Stimulated activated CD8-positive, alpha-beta memory T cell treated with anti-CD3 and anti-CD28 coated beads, Interleukin-7, amount 100 ng/mL, for 4 hours (primary cell): ENCODE measurements around the gene USP47.

Experiments
- DNase-seq, 2 donors: peaks; one replicate each; pipeline ENCODE4 v3.0.0-alpha.2; 2020; ENCODE audit warnings: low read depth in 2 of 2

USP47 gene

DNA sequence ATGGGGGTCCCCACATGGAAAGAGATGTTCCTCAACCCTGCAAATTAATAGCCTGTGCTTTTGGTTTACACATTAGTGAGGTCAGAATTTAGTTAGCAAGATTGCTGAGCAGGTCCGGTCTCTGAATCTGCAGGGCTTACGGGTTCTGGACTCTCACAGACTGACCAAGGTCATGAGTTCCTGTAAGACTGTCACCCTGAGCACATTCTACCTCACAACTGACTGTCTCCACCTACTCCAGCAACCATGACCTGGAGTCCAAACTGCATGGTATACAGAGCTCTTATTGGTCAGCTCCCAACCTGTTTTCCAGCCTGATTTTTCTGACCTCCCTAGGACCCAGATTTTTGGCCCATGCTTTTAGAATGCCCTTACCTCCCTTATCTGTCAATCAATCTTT lies 138.4 kb downstream of the USP47 start:
- DNase-seq = no peak

DNA sequence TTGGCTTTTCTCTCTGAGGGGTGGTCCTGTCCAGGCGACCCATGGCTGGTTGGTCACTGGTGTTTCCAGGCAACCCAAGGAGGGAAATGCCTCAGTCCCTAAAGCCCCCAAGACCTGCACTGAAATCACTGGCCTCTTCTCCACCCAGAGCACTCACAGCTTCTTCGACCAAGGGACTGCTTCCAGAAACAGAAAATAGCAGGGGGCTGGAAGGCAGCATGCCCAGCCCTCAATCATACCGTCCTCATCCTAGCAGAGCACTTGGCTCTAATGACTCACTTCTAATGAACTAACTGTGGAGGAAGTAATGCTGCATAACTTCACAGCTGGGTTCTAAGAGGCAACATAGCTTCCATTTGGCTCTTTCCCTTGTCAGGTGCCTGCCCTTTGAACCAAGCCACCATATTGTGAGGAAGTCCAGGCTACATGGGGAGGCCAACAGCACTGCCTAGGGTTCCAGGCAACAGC lies 139.1 kb downstream of the USP47 start:
- DNase-seq = no peak

DNA sequence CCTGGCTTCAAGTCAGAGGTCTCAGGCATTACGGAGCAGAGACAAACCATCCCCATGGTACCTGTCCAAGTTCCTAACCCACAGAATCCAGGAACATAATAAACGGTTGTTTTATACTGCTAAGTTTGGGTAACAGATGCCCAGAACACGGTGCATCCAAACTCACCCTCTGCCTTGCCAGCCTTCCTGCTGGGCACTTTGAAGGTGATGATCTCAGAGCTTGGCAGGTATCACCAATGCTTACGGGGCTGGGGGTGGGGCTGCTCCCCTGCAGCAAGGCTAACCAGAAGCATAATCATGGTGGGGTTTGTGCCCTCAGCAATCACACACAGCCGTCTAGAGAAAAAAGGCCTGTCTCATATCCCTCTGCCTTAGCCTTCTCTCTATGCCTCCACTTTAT lies 139.6 kb downstream of the USP47 start:
- no peak for DNase-seq

DNA sequence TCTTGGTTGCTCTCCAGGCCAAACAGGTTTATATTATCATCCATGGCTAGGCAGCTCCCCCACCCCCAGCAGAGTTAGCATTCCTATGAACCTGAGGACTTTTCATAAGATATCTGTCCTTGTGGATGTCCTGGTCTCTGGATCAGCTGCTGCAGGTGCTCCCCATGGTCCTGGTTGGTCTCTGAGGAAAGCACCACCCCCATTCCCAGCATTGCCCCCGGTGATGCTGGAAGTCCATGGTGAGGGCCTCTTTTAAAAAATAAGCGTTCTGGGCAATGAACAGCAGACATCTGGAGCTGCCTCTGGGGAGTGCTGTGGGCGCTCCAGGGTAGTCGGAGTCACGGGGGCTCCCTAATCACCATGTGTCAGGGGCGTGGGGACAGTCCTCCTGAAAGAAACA lies 140.1 kb downstream of the USP47 start:
- DNase-seq = no peak

DNA sequence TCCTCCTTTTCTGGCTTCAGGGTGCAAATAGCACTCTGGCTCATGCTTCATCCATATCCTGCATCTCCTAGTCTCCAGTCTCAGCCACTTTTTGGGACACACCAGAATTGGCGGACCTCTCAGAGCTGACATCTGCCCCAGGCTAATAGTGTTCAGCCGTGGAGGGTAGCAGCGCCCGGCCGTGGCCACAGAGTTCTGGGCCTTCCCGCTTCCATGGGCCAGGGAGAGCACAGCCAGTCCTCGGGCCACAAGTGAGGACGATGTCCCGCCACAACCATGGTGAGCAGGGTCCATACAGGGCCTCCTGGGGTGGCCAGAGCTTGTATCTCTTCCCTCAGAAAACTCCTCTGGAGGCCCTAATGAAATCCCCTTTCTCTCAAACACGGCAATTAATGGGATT lies 140.7 kb downstream of the USP47 start:
- no peak for DNase-seq

DNA sequence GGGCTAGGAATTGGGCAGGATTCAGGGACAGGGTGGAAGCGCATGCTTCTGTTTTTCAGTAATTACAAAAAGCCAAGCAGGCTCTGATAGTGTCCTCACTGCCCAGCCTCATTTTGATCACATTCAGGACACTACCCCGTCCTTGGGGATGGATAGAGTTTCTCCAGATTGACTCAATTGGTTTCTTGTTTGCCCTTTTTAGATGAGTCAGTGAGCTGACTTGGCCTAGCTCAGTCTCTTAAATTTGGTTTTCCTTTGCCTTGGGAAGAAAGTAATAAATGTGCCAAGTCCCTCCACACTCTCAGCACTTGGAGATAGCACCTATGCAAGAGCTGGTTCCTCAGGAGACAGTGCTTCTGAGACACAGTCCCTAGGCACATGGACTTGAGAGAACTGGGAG lies 141.2 kb downstream of the USP47 start:
- DNase-seq = no peak

DNA sequence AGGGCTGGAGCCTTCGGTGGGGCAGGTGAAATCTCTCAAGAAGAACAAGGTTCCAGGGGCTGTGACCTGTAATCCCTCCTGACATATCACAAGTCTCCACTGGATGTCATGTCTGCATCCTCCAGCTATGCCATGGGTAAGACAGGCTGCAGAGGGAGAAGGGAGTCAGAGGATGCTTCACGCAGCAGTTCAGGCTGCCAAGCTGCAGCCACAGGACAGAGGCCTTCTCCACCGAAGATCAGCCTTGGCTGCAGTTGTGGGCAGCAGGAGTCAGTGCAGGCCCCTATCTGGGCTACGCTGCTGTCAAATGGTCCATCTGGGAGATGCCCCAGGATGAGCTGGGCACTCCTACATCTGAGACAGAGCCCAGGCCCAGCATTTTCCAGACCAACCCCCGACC lies 141.7 kb downstream of the USP47 start:
- DNase-seq = no peak

DNA sequence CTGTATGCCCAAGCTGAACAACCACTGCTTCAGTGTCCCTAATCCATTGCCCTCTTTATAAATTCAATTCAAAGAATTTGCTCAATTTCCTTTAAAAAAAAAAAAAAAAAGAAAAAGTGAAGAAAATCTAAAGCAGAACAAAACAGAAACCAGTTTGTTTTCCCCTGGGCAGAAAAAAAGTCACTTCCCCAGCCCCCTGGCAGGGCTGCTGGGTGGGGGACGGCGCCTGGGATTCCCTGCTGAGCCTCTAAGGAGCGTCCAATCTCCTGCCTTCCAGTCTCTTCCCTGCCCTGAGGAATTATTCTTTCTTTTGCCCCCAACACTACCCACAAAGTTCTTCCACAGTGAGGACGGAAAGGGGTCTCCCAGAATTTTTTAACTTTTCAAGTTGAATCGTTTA lies 142.8 kb downstream of the USP47 start:
- DNase-seq = no peak

DNA sequence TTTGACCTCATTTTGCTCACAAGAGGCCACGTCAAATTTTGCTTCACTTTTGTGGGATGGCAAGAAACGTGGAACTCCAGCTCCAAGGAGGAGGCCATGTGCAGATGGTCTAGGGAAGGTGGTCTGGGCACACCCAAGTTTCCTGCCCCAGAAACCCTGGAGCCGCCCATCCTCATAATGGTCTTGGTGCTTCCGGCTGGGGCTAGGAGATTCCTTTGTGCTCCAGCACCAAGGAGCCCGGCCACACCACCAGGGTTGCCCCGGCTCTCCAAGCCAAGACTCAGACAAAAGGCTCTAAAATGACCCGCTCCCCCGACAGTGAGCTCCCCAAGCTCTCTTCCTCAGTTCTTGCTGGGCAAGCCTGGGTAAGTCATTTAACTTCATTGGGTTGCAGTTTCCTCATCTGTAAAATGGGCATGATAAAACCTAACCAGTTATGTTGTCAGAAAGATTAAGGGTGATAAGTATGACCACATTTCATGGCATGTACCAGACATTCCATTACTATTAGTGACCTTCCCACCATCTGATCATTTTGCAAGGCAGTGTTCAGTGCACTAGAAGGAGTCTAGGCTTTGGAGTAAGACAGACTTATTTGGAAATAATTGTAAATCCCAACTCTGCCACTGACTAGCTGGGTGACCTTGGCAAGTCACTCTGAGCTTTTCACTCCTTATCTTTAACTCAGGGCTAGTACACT lies 143.4 kb downstream of the USP47 start:
- DNase-seq = no peak

DNA sequence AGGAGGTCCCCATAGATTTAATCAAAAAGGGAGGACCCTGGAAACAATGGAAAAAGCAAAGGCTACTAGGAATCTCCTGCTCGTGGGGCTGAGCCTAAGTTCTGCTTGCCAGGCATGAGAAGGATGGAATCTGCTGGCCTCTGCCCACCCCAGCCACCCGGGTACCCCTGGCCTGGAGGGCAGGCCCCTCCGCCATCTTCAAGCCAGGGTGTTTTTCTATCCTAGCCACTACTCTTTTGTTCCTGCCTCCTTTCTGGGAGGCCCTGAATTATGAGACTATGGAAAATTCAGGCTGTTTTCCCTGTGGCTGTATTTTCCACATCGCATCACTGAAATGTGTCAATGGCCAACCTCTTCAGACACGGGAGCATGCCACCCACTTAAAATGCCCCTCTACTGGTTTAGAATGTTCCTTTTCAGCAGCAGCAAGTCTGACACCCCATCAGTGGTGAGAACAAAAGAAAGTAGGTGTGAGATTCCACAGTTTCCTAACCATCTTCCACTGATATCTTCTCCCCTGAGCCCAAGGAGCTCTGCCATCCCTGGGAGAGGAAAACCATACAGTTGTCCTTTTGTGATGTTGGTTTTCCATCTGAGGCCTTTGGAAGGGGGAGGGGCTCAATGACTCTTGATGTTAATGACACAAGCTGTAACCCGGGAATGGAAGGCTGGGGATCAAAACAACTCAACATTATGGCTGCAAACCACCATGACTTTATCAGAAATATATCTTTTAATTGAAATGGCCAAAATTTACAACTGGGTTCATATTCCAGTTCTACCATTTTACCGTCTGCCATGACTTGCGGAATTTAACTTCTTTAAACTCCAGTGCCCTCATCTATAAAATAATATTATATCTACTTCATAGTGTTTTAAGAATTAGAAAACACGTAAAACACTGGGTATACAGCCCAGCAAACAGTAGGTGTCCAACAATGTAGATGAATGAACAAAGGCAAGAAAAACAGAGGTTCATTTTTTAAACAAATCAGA lies 144.5 kb downstream of the USP47 start:
- DNase-seq = no peak

DNA sequence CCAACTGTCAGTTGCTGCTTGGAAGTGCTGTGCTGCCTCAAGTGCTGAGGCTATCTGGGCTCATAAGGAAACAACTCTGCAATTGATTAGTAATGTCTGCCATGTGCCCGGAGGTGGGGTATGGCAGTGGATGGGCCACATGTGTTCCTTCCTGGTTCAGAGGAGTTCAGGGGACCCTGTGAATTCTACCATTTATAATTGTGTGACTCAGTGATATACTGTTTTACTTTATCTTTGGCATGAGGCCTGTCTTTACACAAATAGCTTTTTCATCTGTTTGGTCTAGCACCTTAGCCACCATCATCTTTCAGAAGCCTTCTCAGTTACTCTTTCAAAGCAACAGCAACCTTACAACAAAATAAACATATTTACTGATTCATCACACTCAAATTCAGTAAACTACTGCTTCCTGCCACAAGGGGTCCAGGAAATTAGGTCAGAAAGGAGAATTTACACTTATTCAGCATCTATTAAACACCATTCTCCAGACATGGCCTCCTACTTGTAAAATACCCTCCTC lies 145.8 kb downstream of the USP47 start:
- DNase-seq = no peak

DNA sequence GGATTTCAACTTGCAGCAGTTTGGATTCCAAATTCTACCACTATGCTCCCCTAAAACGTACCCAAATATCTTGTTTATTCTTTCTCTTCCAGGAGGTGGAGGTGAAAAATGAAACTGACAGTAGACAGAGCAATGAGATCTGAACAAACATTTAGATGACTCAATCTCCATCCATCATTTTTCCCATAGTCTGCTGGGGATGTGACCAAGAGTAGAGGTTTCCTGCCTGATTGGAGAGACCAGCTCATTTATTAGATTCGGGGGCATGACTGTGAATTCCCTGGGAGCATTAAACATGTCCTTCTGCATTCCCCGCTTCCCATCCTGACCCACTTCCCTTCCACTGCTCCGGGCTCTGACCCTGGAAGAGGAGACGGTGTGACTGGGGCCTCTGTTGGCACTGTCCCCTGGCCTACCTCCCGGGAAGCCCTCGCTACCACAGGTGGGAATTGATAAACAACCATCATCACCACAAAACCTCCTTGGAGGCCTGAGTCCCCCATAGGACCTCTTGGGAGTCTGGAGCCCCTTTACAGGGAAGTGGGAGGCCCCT lies 146.4 kb downstream of the USP47 start:
- no peak for DNase-seq

DNA sequence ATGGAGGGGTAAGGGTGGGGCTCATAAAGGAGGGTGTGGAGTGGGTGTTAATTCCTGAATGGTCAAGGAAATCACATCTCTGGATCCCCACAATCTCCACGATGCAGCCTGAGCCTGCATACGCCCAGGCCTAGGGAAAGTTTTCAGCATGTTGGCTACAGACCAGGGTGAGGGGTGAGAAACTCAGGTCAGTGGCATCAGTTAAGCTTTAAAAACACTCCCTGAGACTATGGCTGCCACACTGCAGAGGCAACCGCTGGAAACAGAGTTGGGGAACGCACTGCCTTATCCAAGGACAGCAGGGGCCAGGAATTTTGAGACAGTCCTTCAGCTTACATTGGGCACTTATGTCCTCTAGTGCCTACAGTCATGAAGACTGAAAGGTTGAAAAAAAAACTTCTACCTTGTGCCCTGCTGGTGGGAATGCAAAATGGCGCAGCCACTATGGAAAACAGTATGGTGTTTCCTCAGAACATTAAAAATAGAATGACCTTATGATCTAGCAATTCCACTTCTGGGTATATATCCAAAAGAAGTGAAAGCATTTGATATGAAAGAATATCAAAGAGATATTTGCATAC lies 147.0 kb downstream of the USP47 start:
- DNase-seq = no peak

DNA sequence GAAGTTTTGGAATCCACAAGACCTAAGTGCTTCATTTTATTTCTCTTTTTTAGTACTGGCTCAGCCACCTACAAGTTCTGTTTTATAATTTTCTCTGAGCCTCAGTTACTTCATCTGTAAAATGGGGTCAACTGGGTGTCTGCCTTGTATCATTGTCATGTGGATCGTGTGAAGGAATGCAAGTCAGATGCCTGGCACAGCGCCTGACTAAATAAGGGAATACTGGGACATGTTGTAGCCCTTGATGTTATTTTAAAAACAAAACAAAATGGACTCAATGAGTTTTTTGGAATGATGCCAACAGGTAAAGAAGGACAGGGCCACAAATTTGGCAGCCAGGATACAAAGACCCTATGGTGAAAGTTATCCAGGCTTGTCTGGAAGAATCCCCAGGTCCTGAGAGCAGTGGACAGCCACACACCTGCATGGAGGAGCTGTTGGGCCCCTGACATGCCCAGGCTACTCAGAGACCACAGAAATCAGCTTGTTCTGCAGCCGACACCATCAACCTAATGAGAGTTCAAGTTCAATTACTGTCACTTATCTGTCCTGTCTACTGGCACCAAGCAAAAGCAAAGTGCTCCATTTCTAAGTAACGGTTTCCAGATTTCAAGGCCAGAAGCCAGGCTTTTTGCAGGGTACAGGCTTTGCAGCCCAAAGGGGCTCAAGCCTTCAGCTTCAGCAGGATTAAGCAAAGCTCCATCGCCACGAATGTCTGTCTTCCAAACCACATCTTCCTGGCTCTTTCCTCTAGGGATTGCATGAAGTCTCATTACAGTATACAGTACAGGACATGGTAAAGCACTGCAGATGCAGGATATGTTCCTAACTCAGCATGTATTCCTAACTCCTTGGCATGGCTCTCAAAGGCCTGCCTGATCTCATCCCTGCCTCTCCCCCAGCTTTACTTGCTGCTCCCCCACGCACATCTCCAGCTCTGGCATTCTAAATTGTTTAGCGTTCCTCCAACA lies 148.3 kb downstream of the USP47 start:
- DNase-seq = no peak

DNA sequence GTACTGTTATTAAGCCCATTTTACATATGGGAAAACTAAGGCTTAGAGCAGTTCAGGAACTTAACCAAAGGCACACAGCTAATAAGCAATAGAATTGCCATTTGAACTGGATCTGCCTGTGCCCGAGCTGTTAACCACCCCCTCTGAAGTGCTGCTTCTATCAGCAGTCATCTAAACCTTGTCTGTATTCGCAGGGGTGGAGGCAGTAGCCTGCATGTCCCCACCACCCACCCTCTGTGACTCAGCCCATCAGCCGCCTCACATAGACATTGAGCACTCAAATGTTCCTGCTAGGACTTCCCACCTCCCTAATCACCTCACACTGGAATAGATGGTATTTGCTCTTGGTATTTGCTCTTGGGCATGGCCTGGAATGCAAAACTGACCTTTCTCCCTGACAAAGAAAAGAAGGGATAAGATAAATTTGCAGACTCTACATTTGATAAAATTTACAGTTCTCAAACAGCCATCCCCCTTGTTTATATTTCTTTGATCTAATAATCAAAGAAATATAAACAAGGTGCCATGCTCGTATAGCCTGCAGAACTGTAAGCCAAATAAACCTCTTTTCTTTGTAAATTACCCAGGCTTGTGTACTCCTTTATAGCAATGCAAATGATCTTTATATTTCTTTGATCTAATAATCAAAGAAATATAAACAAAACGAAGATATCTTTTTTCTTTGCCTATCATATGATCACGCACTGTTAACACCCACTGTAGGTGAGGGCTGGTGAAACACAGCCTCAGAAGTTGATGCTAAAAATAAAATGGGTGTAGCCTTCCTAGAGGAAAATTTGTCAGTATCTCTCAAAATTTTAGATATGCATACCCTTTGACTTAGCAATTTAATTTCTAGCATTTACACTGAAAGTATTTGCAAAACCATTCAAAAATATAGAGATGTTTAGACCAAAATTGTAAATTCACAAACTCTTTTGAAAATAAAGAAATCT lies 150.8 kb downstream of the USP47 start:
- DNase-seq = no peak

DNA sequence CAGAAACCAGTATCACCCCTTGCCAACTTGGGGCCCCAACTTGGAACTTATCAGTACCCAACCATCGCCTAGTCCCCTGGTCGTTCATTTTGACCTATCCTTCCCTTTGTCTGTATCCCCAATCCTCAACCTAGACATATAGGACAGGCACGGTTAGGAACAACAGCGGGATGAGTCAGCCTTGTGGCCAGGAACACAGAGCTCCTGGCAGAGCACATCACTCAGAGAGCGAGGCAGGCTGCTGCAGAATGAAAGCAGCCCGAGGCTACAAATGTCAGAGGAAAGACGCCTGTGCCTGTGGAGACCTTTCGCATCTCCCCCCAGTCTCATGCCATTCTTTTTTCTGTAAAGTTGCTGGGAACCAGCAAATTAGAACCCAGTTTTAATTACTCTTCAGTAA lies 152.1 kb downstream of the USP47 start:
- DNase-seq = no peak

DNA sequence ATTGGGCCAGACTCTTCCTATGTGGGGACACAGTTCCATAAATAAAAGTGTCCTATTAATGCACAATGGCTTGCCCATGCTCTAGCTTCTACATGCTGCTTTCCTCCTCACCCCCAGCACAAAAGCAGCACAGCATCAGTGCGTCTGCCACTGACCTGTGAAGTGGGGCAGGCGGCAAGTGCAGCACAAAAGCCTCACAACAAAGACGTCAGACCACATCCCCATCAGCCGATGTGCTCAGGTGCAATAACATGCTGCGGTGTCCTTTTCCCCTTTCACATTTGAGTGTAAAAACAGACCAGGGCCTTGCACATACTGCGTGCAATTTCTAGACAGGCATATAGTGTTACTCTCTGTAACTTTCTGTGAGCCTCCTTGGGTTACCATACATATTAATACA lies 153.8 kb downstream of the USP47 start:
- no peak for DNase-seq

DNA sequence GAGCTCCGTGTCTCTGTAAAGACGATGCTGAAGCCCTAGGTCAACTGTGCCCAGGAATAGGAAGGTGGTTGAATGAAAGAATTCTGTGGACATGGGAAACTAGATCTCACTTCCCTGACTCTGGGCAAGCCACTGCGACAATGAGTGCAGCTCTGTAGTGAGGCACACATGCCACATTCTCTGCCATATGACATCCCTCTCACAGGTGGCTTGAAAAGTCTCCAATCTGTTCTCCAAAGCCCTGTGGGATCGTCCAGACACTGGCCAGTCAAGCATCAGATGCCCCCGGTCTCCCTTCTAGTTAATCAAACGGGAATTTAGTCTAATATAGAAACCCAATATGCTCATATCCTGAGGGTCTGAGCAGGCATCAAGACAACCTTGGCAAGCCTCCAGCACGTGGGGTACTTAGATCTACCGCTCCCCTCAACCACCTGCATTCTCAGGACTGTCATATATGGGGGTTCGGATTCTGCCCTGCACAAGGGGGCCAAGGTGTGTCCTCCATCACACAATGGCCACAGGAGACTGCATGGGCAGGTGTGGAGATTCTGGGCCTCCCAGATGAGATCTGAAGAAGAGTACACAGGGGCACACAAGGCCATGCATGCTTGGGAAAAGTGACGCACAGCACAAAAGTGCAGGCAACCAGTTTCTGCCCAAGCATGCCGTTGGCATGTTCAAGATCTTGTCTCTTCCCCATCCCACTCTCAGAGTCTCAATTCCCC lies 154.7 kb downstream of the USP47 start:
- no peak for DNase-seq

DNA sequence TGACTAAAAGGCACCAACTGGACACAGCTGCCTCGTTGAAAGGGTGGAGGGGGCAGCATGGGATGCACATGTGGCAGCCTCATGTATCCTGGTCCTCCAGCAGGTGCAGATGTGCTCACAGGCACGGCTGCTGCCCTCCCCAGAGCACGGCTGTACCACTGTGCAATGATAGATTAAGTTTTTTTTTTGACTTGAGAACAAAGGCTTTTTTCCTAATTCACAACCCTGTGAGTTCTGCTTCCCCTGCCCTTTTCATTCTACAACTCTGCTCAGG lies 155.2 kb downstream of the USP47 start:
- DNase-seq = no peak
